ENCODE data around the gene HADHB. TPM values are rescaled to one million over a fixed set of nuclear protein-coding genes. Genes with fewer than 3 reads are reported as not detected.

The HADHB gene
- total RNA-seq, 1 experiment from 2014 or later: 48.8 TPM

GRCh38 chr2:26274058-26274613 lies 29.4 kb downstream of the HADHB start:
- no peak for DNase-seq
- Histone ChIP-seq H3K4me3 (ENCODE audit: low read length) (no peak overlapping the region), H3K27me3 (ENCODE audit: low read length) (no peaks in the 10 kb centered on the region), H2AFZ (ENCODE audit: low read length) (no peak overlapping the region), H3K27ac (ENCODE audit: low read length) (no peak overlapping the region), H3K9ac (ENCODE audit: low read length) (no peak overlapping the region), H3K4me1 (ENCODE audit: low read length) (peaks cover 31% of the 10 kb centered on the region), H3K9me2 (replicated peaks; ENCODE audit: insufficient read depth, low read length) (no peaks in the 10 kb centered on the region), H3K79me2 (ENCODE audit: low read length) (no peaks in the 10 kb centered on the region), H3K4me2 (ENCODE audit: low read depth, low read length, poor library complexity, severe bottlenecking) (no peak overlapping the region), H3K9me3 (ENCODE audit: low read length) (no peaks in the 10 kb centered on the region), H4K20me1 (ENCODE audit: insufficient read depth, low read depth, low read length) (0 out of 2 replicates have a peak, but pooled peaks cover 6% of the 10 kb centered on the region), H3K36me3 (ENCODE audit: insufficient read depth, low read length) (peaks cover 9% of the 10 kb centered on the region; the same call in 1 of the 2 replicates)

- H3K4me3 ChIP-seq (ENCODE audit: low read length): no peak overlapping the region
- no peaks in the 10 kb centered on the region for H3K9me3 ChIP-seq (ENCODE audit: low read length)
- H2AFZ ChIP-seq (ENCODE audit: low read length): no peak overlapping the region
- peaks cover 15% of the 10 kb centered on the region for H3K4me1 ChIP-seq (ENCODE audit: low read length)
- H3K27ac ChIP-seq (ENCODE audit: low read length): no peak overlapping the region
- no peak for DNase-seq
- H4K20me1 ChIP-seq (ENCODE audit: insufficient read depth, low read depth, low read length): no peaks in the 10 kb centered on the region
- H3K36me3 ChIP-seq (ENCODE audit: insufficient read depth, low read length): peaks cover 16% of the 10 kb centered on the region; the same call in 1 of the 2 replicates
- H3K27me3 ChIP-seq (ENCODE audit: low read length): no peaks in the 10 kb centered on the region
- H3K4me2 ChIP-seq (ENCODE audit: low read depth, low read length, poor library complexity, severe bottlenecking): no peak overlapping the region
- no peaks in the 10 kb centered on the region for H3K9me2 ChIP-seq (replicated peaks; ENCODE audit: insufficient read depth, low read length)
- H3K79me2 ChIP-seq (ENCODE audit: low read length): no peaks in the 10 kb centered on the region
- H3K9ac ChIP-seq (ENCODE audit: low read length): no peak overlapping the region
These were observed 31.9 kb downstream of the HADHB start for GRCh38 chr2:26276484-26277227.

- H4K20me1 ChIP-seq (ENCODE audit: insufficient read depth, low read depth, low read length): no peaks in the 10 kb centered on the region
- H3K9me2 ChIP-seq (replicated peaks; ENCODE audit: insufficient read depth, low read length): no peaks in the 10 kb centered on the region
- H3K36me3 ChIP-seq (ENCODE audit: insufficient read depth, low read length): peaks cover 10% of the 10 kb centered on the region; the same call in 1 of the 2 replicates
- no peak for DNase-seq
- no peak overlapping the region for H2AFZ ChIP-seq (ENCODE audit: low read length)
- no peaks in the 10 kb centered on the region for H3K27me3 ChIP-seq (ENCODE audit: low read length)
- no peaks in the 10 kb centered on the region for H3K9me3 ChIP-seq (ENCODE audit: low read length)
- no peak overlapping the region for H3K9ac ChIP-seq (ENCODE audit: low read length)
- peaks cover 11% of the 10 kb centered on the region; the same call in 1 of the 2 replicates for H3K4me1 ChIP-seq (ENCODE audit: low read length)
- no peak overlapping the region for H3K4me3 ChIP-seq (ENCODE audit: low read length)
- no peaks in the 10 kb centered on the region for H3K79me2 ChIP-seq (ENCODE audit: low read length)
- H3K4me2 ChIP-seq (ENCODE audit: low read depth, low read length, poor library complexity, severe bottlenecking): no peak overlapping the region
- H3K27ac ChIP-seq (ENCODE audit: low read length): no peak overlapping the region
These were observed 35.1 kb downstream of the HADHB start for GRCh38 chr2:26279886-26280285.

- H2AFZ ChIP-seq (ENCODE audit: low read length): no peak overlapping the region
- no peaks in the 10 kb centered on the region for H3K79me2 ChIP-seq (ENCODE audit: low read length)
- H3K9me2 ChIP-seq (replicated peaks; ENCODE audit: insufficient read depth, low read length): no peaks in the 10 kb centered on the region
- no peak overlapping the region for H3K27ac ChIP-seq (ENCODE audit: low read length)
- no peaks in the 10 kb centered on the region for H3K27me3 ChIP-seq (ENCODE audit: low read length)
- peaks cover 10% of the 10 kb centered on the region; the same call in 1 of the 2 replicates for H3K36me3 ChIP-seq (ENCODE audit: insufficient read depth, low read length)
- no peaks in the 10 kb centered on the region for H4K20me1 ChIP-seq (ENCODE audit: insufficient read depth, low read depth, low read length)
- H3K9me3 ChIP-seq (ENCODE audit: low read length): no peaks in the 10 kb centered on the region
- H3K9ac ChIP-seq (ENCODE audit: low read length): no peak overlapping the region
- no peak overlapping the region for H3K4me2 ChIP-seq (ENCODE audit: low read depth, low read length, poor library complexity, severe bottlenecking)
- H3K4me3 ChIP-seq (ENCODE audit: low read length): no peak overlapping the region
- H3K4me1 ChIP-seq (ENCODE audit: low read length): peaks cover 7% of the 10 kb centered on the region; the same call in 1 of the 2 replicates
- no peak for DNase-seq
These were observed 36.5 kb downstream of the HADHB start for GRCh38 chr2:26281226-26281625.

GRCh38 chr2:26283606-26284005 lies 38.9 kb downstream of the HADHB start:
- Histone ChIP-seq H4K20me1 (ENCODE audit: insufficient read depth, low read depth, low read length) (no peaks in the 10 kb centered on the region), H3K4me2 (ENCODE audit: low read depth, low read length, poor library complexity, severe bottlenecking) (no peak overlapping the region), H3K4me1 (ENCODE audit: low read length) (no peaks in the 10 kb centered on the region), H3K4me3 (ENCODE audit: low read length) (no peak overlapping the region), H2AFZ (ENCODE audit: low read length) (no peak overlapping the region), H3K9me2 (replicated peaks; ENCODE audit: insufficient read depth, low read length) (no peaks in the 10 kb centered on the region), H3K27ac (ENCODE audit: low read length) (no peak overlapping the region), H3K27me3 (ENCODE audit: low read length) (no peaks in the 10 kb centered on the region), H3K9me3 (ENCODE audit: low read length) (no peaks in the 10 kb centered on the region), H3K9ac (ENCODE audit: low read length) (no peak overlapping the region), H3K36me3 (ENCODE audit: insufficient read depth, low read length) (peaks cover 10% of the 10 kb centered on the region), H3K79me2 (ENCODE audit: low read length) (no peaks in the 10 kb centered on the region)
- DNase-seq: no peak

- Histone ChIP-seq H3K36me3 (ENCODE audit: insufficient read depth, low read length) (peaks cover 10% of the 10 kb centered on the region), H4K20me1 (ENCODE audit: insufficient read depth, low read depth, low read length) (no peaks in the 10 kb centered on the region), H3K27me3 (ENCODE audit: low read length) (no peaks in the 10 kb centered on the region), H3K9me2 (replicated peaks; ENCODE audit: insufficient read depth, low read length) (no peaks in the 10 kb centered on the region), H3K4me2 (ENCODE audit: low read depth, low read length, poor library complexity, severe bottlenecking) (no peak overlapping the region), H3K9me3 (ENCODE audit: low read length) (no peaks in the 10 kb centered on the region), H3K4me1 (ENCODE audit: low read length) (no peaks in the 10 kb centered on the region), H2AFZ (ENCODE audit: low read length) (no peak overlapping the region), H3K79me2 (ENCODE audit: low read length) (no peaks in the 10 kb centered on the region), H3K9ac (ENCODE audit: low read length) (no peak overlapping the region), H3K27ac (ENCODE audit: low read length) (no peak overlapping the region), H3K4me3 (ENCODE audit: low read length) (no peak overlapping the region)
- no peak for DNase-seq
These were observed 39.4 kb downstream of the HADHB start for GRCh38 chr2:26284132-26284531.

GRCh38 chr2:26285931-26286330 lies 41.2 kb downstream of the HADHB start:
- H4K20me1 ChIP-seq (ENCODE audit: insufficient read depth, low read depth, low read length): no peaks in the 10 kb centered on the region
- no peaks in the 10 kb centered on the region for H3K4me1 ChIP-seq (ENCODE audit: low read length)
- H3K79me2 ChIP-seq (ENCODE audit: low read length): no peaks in the 10 kb centered on the region
- no peak overlapping the region for H3K27ac ChIP-seq (ENCODE audit: low read length)
- DNase-seq: no peak
- no peaks in the 10 kb centered on the region for H3K9me2 ChIP-seq (replicated peaks; ENCODE audit: insufficient read depth, low read length)
- no peaks in the 10 kb centered on the region for H3K27me3 ChIP-seq (ENCODE audit: low read length)
- peaks cover 8% of the 10 kb centered on the region for H3K36me3 ChIP-seq (ENCODE audit: insufficient read depth, low read length)
- no peaks in the 10 kb centered on the region for H3K9me3 ChIP-seq (ENCODE audit: low read length)
- H2AFZ ChIP-seq (ENCODE audit: low read length): no peak overlapping the region
- H3K4me2 ChIP-seq (ENCODE audit: low read depth, low read length, poor library complexity, severe bottlenecking): no peak overlapping the region
- H3K9ac ChIP-seq (ENCODE audit: low read length): no peak overlapping the region
- H3K4me3 ChIP-seq (ENCODE audit: low read length): no peak overlapping the region

- H2AFZ ChIP-seq (ENCODE audit: low read length): no peak overlapping the region
- no peak overlapping the region for H3K4me3 ChIP-seq (ENCODE audit: low read length)
- H3K27me3 ChIP-seq (ENCODE audit: low read length): no peaks in the 10 kb centered on the region
- H3K4me2 ChIP-seq (ENCODE audit: low read depth, low read length, poor library complexity, severe bottlenecking): no peak overlapping the region
- H3K4me1 ChIP-seq (ENCODE audit: low read length): no peaks in the 10 kb centered on the region
- no peaks in the 10 kb centered on the region for H4K20me1 ChIP-seq (ENCODE audit: insufficient read depth, low read depth, low read length)
- H3K9me3 ChIP-seq (ENCODE audit: low read length): no peaks in the 10 kb centered on the region
- no peak overlapping the region for H3K9ac ChIP-seq (ENCODE audit: low read length)
- H3K9me2 ChIP-seq (replicated peaks; ENCODE audit: insufficient read depth, low read length): no peaks in the 10 kb centered on the region
- H3K27ac ChIP-seq (ENCODE audit: low read length): no peak overlapping the region
- no peak for DNase-seq
- no peaks in the 10 kb centered on the region for H3K79me2 ChIP-seq (ENCODE audit: low read length)
- no peaks in the 10 kb centered on the region; the same call in 1 of the 2 replicates for H3K36me3 ChIP-seq (ENCODE audit: insufficient read depth, low read length)
These were observed 45.3 kb downstream of the HADHB start for GRCh38 chr2:26290001-26290400.

Measured in Karpas-422 (cell line).